ENCODE measurements around the gene SMARCD1.

- TF ChIP-seq, protein P1, sequence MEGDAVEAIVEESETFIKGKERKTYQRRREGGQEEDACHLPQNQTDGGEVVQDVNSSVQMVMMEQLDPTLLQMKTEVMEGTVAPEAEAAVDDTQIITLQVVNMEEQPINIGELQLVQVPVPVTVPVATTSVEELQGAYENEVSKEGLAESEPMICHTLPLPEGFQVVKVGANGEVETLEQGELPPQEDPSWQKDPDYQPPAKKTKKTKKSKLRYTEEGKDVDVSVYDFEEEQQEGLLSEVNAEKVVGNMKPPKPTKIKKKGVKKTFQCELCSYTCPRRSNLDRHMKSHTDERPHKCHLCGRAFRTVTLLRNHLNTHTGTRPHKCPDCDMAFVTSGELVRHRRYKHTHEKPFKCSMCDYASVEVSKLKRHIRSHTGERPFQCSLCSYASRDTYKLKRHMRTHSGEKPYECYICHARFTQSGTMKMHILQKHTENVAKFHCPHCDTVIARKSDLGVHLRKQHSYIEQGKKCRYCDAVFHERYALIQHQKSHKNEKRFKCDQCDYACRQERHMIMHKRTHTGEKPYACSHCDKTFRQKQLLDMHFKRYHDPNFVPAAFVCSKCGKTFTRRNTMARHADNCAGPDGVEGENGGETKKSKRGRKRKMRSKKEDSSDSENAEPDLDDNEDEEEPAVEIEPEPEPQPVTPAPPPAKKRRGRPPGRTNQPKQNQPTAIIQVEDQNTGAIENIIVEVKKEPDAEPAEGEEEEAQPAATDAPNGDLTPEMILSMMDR (IDR thresholded peaks at IDR 0.05; ENCODE audit: insufficient read depth, low read length, poor library complexity, severe bottlenecking) = no peak
- TF ChIP-seq EZH2phosphoT487 (conservative IDR thresholded peaks at IDR 0.05; ENCODE audit: low read length) = no peak
Observed at GRCh38 chr12:50083301-50083700, 1.8 kb upstream of the SMARCD1 start.

Data from SU-DHL-6 (cell line).